SK-N-SH treated with all-trans-retinoic acid at 6 μM for 48 hours (cell line): ENCODE measurements around the gene C10orf105.

Experiments
- ARNTL ChIP-seq: fragments of 450-650 bp; formaldehyde crosslinking; IDR thresholded peaks from 2 replicates; pipeline ENCODE4 v1.5.0; 2020; ENCODE audit warnings: low read depth, mild to moderate bottlenecking, moderate library complexity, borderline replicate concordance
- BACH2 ChIP-seq: fragments of 250-450 bp; sonication (Bioruptor Pico); IDR thresholded peaks from 2 replicates; pipeline ENCODE4 v1.9.0; 2021; ENCODE audit warnings: mild to moderate bottlenecking, borderline replicate concordance
- CSDC2 ChIP-seq: fragments of 250-450 bp; sonication (Bioruptor Pico); IDR thresholded peaks from 2 replicates; pipeline ENCODE4 v1.5.0; 2020; ENCODE audit warnings: mild to moderate bottlenecking, moderate library complexity
- PATZ1 ChIP-seq: fragments of 250-450 bp; sonication (Bioruptor Pico); IDR thresholded peaks from 2 replicates; pipeline ENCODE4 v1.8.0; 2020; ENCODE audit warnings: mild to moderate bottlenecking, moderate library complexity, borderline replicate concordance
- PPARA ChIP-seq: fragments of 250-450 bp; sonication (Bioruptor Pico); IDR thresholded peaks from 2 replicates; pipeline ENCODE4 v1.5.0; 2020; ENCODE audit warnings: mild to moderate bottlenecking, borderline replicate concordance
- RARB ChIP-seq: fragments of 250-450 bp; sonication (Bioruptor Pico); IDR thresholded peaks from 2 replicates; pipeline ENCODE4 v1.8.0; 2021; ENCODE audit warnings: mild to moderate bottlenecking, moderate library complexity
- TOX ChIP-seq: fragments of 250-450 bp; sonication (Bioruptor Pico); IDR thresholded peaks from 2 replicates; pipeline ENCODE4 v1.8.0; 2021; ENCODE audit warnings: mild to moderate bottlenecking, moderate library complexity, borderline replicate concordance
- TSHZ2 ChIP-seq: fragments of 250-450 bp; sonication (Bioruptor Pico); IDR thresholded peaks from 2 replicates; pipeline ENCODE4 v1.5.0; 2020; ENCODE audit warnings: mild to moderate bottlenecking, moderate library complexity
- ZFP3 ChIP-seq: fragments of 250-450 bp; sonication (Bioruptor Pico); IDR thresholded peaks from 2 replicates; pipeline ENCODE4 v1.5.0; 2020; ENCODE audit warnings: mild to moderate bottlenecking, moderate library complexity
- ZFP30 ChIP-seq: fragments of 450-650 bp; formaldehyde crosslinking; IDR thresholded peaks from 2 replicates; pipeline ENCODE4 v1.5.0; 2022; ENCODE audit warnings: mild to moderate bottlenecking, moderate library complexity

- no peak for TF ChIP-seq PPARA
- no peak for TF ChIP-seq CSDC2 (CRISPR knock-in tag)
- no peak for TF ChIP-seq TSHZ2 (CRISPR knock-in tag)
- TF ChIP-seq BACH2 (CRISPR knock-in tag), result no peak
- TF ChIP-seq RARB (CRISPR knock-in tag), result no peak
- TF ChIP-seq ZFP3 (CRISPR knock-in tag), result no peak
- no peak for TF ChIP-seq PATZ1 (CRISPR knock-in tag)
- TF ChIP-seq ARNTL (CRISPR knock-in tag), result no peak
- TF ChIP-seq ZFP30 (CRISPR knock-in tag), result no peak
- TF ChIP-seq TOX (CRISPR knock-in tag), result no peak
Measured at GRCh38 chr10:71683301-71683700, 36.3 kb downstream of the C10orf105 start.
